ENCODE results near the gene DPY30.

GRCh38 chr2:31992025-31992579 lies 47.5 kb downstream of the DPY30 start:
- TF ChIP-seq, protein P1, sequence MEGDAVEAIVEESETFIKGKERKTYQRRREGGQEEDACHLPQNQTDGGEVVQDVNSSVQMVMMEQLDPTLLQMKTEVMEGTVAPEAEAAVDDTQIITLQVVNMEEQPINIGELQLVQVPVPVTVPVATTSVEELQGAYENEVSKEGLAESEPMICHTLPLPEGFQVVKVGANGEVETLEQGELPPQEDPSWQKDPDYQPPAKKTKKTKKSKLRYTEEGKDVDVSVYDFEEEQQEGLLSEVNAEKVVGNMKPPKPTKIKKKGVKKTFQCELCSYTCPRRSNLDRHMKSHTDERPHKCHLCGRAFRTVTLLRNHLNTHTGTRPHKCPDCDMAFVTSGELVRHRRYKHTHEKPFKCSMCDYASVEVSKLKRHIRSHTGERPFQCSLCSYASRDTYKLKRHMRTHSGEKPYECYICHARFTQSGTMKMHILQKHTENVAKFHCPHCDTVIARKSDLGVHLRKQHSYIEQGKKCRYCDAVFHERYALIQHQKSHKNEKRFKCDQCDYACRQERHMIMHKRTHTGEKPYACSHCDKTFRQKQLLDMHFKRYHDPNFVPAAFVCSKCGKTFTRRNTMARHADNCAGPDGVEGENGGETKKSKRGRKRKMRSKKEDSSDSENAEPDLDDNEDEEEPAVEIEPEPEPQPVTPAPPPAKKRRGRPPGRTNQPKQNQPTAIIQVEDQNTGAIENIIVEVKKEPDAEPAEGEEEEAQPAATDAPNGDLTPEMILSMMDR (IDR thresholded peaks at IDR 0.05; ENCODE audit: low read depth, low read length, poor library complexity, severe bottlenecking): no peak
- TF ChIP-seq EZH2phosphoT487 (IDR thresholded peaks at IDR 0.05; ENCODE audit: borderline replicate concordance, low read length): no peak

Data from DOHH2 (cell line).